GM21528 (cell line): ENCODE data around the gene PRR3.

Source experiments
- ATAC-seq: cut with Tn5 transposase; IDR thresholded peaks from one replicate; pipeline ENCODE4 v1.9.1; 2021; ENCODE audit warnings: mild to moderate bottlenecking, moderate library complexity; ENCODE audit not compliant: unreplicated experiment, low FRiP score

Gene PRR3

GRCh38 chr6:30533460-30534294 lies 23.4 kb upstream of the PRR3 start:
- ATAC-seq, result no peak

- no peak for ATAC-seq
Observed at GRCh38 chr6:30537931-30538330, 19.2 kb upstream of the PRR3 start.

- ATAC-seq, result no peak
Observed at GRCh38 chr6:30541515-30542403, 15.3 kb upstream of the PRR3 start.

GRCh38 chr6:30542404-30542725 lies 14.7 kb upstream of the PRR3 start:
- ATAC-seq, result no peak

GRCh38 chr6:30542915-30543314 lies 14.2 kb upstream of the PRR3 start:
- no peak for ATAC-seq

- no peak for ATAC-seq
Observed at GRCh38 chr6:30543821-30544220, 13.3 kb upstream of the PRR3 start.

GRCh38 chr6:30544666-30545272 lies 12.3 kb upstream of the PRR3 start:
- ATAC-seq, result no peak

GRCh38 chr6:30547454-30547853 lies 9.6 kb upstream of the PRR3 start:
- ATAC-seq, result no peak

GRCh38 chr6:30548375-30548774 lies 8.7 kb upstream of the PRR3 start:
- ATAC-seq, result no peak

- ATAC-seq, result no peak
Observed at GRCh38 chr6:30554404-30554803, 2.7 kb upstream of the PRR3 start.

- no peak for ATAC-seq
Observed at GRCh38 chr6:30554962-30555815, 1.9 kb upstream of the PRR3 start.

GRCh38 chr6:30555816-30556065 lies 1.4 kb upstream of the PRR3 start:
- ATAC-seq, result no peak

GRCh38 chr6:30556066-30556905 lies 809 bp upstream of the PRR3 start, which contains the start of gene GNL1:
TSS of gene GNL1 (minus strand) at chr6:30556489. CDS start at chr6:30556203, 286 bp downstream.
- ATAC-seq, result peak; percentile 75

GRCh38 chr6:30557683-30557981 lies 537 bp downstream of the PRR3 start:
- ATAC-seq, result no peak

GRCh38 chr6:30560930-30561329 lies 3.8 kb downstream of the PRR3 start:
- no peak for ATAC-seq

GRCh38 chr6:30562470-30563425 lies 5.7 kb downstream of the PRR3 start:
- ATAC-seq, result no peak

GRCh38 chr6:30564114-30564513 lies 7.0 kb downstream of the PRR3 start:
- ATAC-seq, result no peak

- no peak for ATAC-seq
Observed at GRCh38 chr6:30565772-30566171, 8.7 kb downstream of the PRR3 start.

- no peak for ATAC-seq
Observed at GRCh38 chr6:30568245-30568644, 11.2 kb downstream of the PRR3 start.
